Upper lobe of left lung (tissue), 4 donors: ENCODE results near the gene SEMA6C.

Experiments
- EP300 ChIP-seq, 4 donors: sonication (generic); formaldehyde crosslinking; IDR thresholded peaks; one replicate each; pipeline ENCODE4 v1.5.1; 2017; ENCODE audit warnings: antibody characterized with exemption in 4 of 4, control low read depth in 2 of 4
- POLR2A ChIP-seq, 4 donors: fragments of 450-650 bp; IDR thresholded peaks; one replicate each; pipeline ENCODE4 v1.5.1; 2016 to 2017; ENCODE audit warnings: antibody characterized with exemption in 4 of 4, mild to moderate bottlenecking in 2 of 4
- TF ChIP-seq, protein P1 (sequence below), 6 experiments: fragments of 450-650 bp in 4 of 6; fragments of 200-600 bp in 2 of 6; sonication (generic) in 2 of 6; IDR thresholded peaks; one replicate each; pipeline ENCODE4 v1.5.1; 2016 to 2019; ENCODE audit warnings: antibody characterized with exemption in 6 of 6

DNA sequence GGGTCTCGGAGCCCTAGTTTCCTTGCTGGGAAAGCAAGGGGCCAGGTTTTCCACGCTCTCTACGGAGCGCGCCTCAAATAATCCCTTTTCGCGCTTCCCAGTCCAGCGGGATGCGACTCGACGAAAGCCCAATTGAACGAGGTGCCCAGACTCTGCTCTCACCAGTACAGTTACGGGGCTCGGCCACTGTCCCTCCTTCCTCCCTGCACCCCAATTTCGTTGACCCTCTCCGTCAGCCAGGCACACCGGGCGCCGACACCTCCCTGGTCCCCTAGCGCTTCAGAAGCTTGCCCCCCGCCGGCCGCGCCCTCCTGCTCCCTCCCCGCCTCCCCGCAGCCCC, 389 bp downstream of the SEMA6C start:
- no peak for TF ChIP-seq EP300 (IDR thresholded peaks at IDR 0.05)
- TF ChIP-seq, protein P1, sequence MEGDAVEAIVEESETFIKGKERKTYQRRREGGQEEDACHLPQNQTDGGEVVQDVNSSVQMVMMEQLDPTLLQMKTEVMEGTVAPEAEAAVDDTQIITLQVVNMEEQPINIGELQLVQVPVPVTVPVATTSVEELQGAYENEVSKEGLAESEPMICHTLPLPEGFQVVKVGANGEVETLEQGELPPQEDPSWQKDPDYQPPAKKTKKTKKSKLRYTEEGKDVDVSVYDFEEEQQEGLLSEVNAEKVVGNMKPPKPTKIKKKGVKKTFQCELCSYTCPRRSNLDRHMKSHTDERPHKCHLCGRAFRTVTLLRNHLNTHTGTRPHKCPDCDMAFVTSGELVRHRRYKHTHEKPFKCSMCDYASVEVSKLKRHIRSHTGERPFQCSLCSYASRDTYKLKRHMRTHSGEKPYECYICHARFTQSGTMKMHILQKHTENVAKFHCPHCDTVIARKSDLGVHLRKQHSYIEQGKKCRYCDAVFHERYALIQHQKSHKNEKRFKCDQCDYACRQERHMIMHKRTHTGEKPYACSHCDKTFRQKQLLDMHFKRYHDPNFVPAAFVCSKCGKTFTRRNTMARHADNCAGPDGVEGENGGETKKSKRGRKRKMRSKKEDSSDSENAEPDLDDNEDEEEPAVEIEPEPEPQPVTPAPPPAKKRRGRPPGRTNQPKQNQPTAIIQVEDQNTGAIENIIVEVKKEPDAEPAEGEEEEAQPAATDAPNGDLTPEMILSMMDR (IDR thresholded peaks at IDR 0.05): no peak
- no peak for TF ChIP-seq POLR2A (IDR thresholded peaks at IDR 0.05)
